ENCODE measurements around the gene XPNPEP2.
A peak's percentile ranks its signal among the peaks of the same experiment; 100 is the strongest.

XPNPEP2 gene

DNA sequence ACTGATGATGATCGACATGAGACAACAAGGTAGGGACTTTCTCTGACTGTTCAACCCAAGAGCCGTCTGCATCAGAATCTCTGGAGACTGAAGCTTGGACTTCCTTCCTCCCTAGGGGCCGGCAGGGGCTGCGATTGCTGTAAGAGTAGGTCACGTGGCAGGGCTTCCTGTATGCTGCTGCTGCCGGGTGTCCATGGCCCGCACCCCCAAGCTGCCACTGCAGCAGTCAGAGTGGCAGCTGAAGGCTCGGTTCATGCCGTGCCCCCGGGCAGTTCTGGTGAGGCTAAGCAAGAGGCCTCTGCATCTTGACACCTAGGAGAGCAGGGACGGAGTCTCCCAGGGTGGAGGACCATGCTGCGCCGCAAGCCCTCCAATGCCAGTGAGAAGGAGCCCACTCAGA, 41.0 kb downstream of the XPNPEP2 start, which contains the start of gene SASH3:
SASH3 (plus strand) TSS at position 203 of the 400 bp plus-strand sequence; CDS start at position 352, 149 bp downstream.
- no peak for DNase-seq (ENCODE audit: low read depth in 2 of 2)

DNA sequence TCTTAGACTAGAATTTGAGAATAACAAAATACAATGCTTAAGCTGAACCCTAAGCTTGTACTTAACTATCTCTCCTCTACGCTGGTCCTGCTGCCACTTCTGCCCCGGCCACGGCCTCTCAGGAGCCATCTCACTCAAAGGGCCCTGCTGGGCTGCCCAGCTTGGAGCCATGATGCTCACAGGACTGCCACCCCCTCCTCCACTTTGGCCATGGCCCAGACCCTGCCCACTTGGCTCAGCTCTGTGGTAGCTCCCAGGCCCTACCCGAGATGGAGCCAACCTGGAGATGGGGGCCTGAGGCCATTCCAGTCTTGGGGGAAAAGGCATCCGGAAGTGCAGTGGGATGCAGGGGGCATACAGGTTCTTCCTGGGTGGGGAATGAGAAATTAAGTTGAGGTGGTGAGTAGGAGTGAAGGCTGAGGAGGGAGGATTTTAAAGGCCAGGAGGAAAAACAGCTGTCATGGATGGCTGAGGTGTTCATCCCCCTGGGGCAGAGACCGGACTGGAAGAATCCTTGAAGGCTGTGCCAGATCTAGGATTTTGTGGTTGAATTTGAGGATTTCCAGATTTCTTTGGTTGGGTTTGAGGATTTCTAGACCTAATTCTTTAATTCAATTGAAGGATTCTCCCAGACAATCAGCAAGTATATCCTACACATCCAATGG, 41.8 kb downstream of the XPNPEP2 start:
- DNase-seq (ENCODE audit: low read depth in 2 of 2), result no peak

DNA sequence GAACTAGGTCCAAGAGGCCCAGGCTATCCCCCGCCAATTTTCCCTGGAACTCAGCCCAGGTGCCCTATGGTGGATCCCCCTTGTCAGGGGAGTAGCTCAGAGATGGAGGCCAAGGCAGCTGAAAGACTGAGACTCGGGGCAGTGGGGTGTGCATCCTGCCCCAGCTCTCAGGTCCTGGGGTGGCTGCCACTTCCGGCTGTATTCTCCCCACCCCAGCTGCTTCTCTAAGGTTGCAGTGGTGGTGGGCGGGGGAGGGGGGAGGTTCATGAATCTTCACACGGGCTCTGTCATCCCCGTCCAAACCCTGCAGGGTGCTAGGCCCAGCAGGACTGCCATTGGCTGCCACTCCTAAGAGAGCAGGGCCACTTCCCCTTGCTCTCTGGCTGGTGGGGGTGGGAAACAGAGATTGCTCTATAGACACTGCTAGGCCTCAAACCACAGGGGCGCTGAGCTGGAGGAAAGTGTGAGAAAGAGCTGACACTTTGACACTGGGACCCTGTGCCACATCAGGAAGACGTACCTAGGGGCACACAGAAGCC, 42.4 kb downstream of the XPNPEP2 start:
- peak; percentile 46 to 56 for DNase-seq (ENCODE audit: low read depth in 2 of 2)

DNA sequence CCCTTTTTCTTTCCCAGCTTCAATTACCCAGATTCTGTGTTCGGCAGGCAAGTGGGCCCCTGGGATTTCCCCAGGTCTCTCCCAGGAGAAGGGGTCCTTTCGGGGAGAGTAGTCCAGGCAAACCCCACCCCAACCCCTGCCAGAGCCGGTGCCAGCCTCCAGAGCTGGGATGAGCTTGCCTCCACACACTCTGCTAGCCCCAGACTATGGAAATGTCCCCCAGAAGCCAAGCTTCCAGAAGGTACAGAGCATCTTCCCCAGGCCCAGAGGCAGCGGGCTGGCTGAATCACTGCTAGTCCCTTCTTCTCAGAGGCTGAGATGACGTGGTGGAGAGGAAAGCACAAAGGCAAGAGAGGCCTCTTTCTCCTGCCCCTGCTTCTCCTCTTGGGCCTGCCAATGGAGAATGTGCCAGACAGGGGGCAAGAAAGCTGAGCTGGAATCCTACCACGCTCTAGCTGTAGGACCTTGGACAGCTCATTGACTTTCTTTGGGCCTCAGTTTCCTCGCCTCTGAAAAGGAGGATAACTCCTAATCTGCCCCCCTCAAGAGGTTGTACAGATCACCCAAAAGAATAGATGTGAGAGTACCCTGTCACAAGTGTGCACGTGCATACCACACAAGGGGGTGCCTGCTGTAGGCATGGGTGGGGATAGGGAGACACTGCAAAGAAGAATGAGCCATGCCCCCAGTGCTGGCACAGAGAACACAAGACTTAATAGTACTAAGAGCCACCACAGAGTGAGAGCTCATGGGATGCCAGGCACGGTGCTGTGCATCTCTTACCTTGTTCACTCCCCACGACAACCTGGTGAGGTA, 43.1 kb downstream of the XPNPEP2 start:
- DNase-seq (ENCODE audit: low read depth in 2 of 2), result no peak

DNA sequence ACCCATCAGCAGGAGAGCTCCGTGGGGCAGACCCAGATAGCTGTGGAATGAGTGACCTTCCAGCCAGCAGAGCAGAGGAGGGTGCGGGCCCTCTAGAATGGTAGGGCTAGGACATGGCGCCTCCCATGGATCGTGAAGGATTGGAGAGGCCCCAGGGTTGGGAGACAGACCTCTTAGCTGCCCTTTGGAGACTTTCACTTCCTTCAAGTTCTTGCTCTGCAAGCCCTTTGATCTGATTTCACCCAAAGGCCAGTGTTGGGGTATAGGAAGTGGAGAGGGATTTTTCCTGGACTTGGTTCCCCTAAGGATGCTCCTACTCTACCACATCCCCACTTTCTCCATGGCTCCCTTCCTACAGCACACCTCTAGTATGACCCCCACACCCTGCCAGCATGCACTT, 43.9 kb downstream of the XPNPEP2 start:
- no peak for DNase-seq (ENCODE audit: low read depth in 2 of 2)

DNA sequence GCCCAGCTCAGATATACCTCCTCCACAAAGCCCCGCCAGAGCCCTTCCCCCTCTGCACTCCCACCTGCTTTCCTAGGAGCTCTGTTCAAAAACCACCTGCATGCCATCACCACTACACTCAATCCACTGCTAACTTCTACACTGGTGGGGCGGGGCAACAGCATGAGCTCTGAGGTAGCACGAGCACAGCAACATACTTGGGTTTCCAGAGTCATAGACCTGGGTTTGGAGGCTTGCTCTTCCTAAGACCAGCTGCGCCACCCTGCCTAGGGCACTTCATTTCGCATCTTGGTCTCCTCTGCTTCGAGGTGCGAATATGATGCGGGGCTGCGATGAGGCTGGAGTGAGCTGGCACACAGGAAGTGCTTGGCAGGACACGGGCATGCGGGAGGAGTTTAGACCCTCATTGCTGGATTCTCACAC, 44.5 kb downstream of the XPNPEP2 start:
- DNase-seq (ENCODE audit: low read depth in 2 of 2), result no peak

DNA sequence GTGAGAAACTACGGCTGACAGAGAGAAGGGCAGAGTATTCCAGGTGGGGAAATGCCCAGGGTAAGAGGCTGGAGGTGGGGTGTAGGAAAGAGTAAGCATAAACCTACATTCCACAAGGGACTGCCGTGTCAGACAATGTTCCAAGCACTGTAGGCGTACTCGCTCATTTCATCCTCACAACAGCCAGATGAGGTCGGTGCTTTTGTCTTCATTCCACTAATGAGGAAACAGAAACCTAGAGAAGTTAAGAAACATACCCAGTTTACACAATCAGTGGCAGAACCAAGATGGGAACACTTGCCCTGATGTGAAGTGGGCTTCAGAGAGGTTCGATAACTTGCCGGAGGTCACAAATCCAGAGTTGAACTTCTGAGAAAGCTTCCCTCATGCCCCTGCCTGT, 45.6 kb downstream of the XPNPEP2 start:
- no peak for DNase-seq (ENCODE audit: low read depth in 2 of 2)

DNA sequence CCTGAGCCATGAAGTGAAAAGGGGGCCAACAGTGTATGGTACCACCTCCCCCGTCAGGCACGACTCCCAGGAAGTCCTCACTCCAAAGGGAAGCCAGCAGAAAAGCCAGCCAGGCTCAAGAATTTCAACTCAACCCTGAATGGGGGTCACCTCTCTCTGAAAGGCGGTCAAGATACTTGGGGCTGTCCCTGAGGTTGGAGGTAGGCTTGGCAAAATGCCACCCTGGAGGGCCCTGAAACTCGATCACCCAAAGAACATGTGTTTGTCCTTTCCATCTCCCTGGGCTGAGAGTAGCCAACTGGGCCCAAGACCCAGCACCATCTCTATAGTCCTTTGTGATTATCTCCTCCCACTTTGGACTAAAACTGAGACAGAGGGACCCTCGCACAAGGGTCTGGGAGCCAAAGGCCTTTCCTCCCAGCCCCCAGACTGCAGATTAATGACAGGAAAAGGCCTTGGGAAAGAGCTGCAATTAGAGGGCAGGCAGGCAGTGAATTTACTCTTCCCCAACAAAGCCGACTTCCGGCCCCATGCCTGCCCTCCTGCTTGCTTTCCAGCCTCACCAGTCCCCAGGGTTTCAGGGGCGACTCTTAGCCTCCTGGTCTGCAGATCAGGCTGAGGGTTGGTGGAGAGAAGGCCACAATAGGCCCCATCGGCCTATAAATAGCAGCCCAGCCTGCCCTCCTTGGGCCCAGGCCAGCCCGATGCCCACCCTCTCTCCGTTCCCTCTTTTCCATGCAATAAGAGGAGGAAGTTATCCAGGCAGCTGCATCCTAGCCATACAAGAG, 46.6 kb downstream of the XPNPEP2 start:
- DNase-seq (ENCODE audit: low read depth in 2 of 2), result no peak

DNA sequence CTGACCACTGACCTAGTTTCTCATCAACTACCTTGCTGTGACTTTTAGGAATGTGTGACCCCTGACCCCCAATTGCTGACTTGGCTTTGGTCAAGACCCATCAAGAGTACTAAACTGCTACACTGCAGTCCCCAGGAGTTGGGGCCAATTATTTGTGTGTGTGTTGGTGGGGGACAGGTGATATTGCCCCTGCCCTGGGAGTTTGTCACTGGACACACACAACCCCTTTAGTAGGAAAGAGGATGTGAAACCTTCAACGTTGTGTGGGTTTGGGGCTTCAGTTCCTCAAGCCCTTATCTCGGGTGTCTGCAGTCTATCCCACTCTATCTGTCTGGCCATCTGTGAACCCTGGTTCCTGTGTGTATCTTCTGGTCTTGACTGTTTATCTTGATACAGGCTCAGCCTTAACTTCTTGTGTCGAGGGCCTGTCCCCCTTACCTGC, 47.5 kb downstream of the XPNPEP2 start:
- DNase-seq (ENCODE audit: low read depth in 2 of 2), result no peak

DNA sequence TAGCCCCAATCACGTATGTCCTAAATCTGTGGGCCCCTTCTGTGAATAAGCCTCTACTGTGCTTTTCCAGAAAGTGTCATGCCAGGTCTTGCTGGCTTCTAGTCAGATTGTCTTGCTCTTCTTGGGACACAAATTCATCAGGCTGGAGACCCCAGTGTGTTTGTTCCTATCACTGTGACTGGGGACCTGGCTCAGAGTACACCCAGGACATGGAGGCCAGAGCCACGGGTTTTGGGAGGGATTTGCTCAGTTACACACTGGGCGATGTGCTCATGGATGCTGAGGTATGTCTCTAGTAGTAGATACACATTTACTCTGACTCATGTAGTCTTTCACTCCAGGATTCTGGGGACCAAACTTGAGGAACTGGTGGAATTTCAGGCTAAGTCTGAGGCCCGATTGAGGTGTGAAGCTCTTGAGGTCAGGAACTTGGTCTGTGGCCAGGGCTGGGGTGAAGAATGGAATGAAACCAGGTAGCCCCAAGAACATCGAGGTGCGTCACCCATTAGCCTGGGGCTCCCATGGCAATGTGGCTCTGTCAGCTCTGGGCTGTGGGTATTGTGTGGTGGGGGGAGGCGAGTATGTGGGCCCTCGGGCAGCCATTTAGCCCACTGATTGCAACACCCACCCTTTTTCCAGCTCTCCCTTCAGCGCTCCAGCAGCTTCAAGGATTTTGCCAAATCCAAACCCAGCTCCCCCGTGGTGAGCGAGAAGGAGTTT, 48.7 kb downstream of the XPNPEP2 start:
- no peak for DNase-seq (ENCODE audit: low read depth in 2 of 2)

DNA sequence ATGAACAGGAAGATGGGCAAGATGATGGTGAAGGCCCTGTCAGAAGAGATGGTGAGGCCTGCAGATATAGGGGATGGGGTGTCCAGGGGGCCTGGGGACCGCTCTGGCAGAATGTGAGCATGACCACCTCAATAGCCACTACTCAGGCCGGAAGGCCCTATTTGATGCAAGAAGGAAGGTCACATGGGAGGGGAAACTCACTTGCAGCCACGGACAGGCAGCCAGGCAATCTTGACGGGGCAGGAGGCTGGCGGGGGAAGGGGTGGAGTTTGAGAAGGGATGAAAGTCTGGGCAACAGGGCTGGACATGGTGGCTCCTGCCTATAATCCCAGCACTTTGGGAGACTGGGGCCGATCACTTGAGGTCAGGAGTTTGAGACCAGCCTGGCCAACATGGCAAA, 49.7 kb downstream of the XPNPEP2 start:
- DNase-seq (ENCODE audit: low read depth in 2 of 2), result no peak

DNA sequence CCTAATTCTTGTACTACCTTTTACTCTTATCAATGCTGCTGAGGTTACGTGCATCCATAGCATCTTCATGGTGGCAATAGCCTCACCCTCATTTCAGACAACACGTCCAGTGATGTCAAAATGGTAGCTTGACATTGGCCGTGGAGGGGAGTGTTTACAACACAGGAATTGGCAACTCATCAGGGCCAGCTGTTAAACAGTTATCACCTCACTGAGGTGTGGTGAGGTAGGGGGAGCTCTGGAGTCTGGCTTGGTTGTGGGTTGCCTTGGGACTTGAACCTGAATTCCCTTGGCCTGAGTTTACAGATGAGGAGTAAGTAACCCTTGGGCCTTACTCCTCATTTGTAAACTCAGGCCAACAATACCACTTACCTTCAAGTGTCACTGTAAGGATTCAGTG, 51.4 kb downstream of the XPNPEP2 start:
- no peak for DNase-seq (ENCODE audit: low read depth in 2 of 2)

DNA sequence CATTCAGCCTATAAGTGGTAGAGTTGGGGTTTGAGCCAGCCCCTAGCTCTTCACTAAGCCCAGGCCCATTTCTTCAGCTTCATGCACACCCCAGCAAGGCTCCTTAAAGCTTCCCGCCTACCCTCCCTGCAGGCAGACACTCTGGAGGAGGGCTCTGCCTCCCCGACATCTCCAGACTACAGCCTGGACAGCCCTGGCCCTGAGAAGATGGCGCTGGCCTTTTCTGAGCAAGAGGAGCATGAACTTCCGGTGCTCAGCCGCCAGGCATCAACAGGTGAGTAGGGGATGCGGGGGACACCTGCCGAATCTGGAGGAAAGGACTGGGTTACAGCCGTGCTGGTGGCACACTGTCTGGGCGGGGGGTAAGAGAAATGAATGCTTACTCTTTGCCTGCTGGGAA, 52.0 kb downstream of the XPNPEP2 start:
- DNase-seq (ENCODE audit: low read depth in 2 of 2), result no peak

DNA sequence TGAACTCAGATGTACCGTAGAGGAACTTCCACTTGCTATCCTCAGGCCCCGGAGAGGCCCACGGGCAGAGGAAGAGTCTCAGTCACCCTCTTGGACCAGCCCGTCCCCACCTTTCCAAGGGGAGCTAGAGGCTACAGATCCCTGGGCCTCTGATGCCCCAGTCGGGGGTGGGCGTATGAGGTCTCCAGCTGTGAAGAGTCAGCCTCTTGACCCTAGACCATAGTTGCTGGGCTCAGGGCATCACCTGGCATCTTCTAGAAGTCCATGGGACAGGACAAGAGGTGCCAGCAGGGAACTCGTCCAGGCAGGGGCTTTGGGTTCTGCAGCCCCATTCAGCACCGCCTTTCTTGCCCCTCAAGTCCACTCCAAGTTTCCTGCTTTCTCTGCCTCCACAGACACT, 52.6 kb downstream of the XPNPEP2 start:
- no peak for DNase-seq (ENCODE audit: low read depth in 2 of 2)

DNA sequence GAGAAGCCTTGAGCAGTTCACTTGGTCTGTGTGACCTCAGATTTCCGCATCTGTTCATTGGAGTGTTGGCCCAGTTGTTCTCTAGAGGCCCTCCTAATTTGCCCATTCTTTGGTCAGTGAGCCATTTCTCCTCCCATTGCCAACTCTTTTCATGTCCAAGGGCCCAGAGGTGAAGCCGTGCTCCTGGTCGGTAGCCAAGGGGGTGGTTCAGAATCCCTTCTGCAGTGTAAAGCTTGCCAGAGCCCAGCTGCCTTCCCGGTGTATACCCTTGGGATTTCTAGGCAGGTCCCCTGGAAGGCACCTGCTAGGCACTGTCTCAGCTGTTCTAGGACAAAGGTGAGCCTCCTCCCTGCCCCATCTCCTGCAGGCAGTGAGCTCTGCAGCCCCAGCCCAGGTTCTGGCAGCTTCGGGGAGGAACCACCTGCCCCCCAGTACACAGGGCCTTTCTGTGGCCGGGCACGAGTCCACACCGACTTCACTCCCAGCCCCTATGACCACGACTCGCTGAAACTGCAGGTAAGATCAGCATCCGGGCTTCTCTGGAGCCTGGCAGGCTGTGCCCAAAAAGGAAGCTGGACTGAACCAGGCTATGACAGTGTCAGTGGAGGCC, 53.3 kb downstream of the XPNPEP2 start:
- no peak for DNase-seq (ENCODE audit: low read depth in 2 of 2)

DNA sequence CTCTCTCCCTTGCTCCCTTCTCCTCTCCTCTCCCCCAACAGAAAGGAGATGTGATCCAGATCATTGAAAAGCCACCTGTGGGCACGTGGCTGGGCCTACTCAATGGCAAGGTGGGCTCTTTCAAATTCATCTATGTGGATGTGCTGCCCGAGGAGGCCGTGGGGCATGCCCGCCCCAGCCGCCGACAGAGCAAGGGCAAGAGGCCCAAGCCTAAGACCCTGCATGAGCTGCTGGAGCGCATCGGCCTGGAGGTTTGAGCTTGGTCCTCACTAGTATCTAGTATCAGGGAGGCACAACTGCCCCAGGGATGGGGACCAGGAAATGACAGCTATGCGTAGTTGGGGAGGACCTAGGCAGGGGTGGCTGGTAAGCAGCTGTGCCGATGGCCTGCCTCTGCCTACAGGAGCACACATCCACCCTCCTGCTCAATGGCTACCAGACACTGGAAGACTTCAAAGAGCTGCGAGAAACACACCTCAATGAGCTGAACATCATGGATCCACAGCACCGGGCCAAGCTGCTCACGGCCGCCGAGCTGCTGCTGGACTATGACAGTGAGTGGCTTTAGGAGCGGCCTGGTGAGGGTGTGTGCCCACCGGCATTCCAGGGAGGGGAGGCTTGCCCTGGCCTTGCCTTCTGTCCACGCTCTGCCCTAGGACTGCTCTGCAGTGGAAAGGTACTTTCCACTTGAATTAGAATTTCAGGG, 54.0 kb downstream of the XPNPEP2 start:
- no peak for DNase-seq (ENCODE audit: low read depth in 2 of 2)

DNA sequence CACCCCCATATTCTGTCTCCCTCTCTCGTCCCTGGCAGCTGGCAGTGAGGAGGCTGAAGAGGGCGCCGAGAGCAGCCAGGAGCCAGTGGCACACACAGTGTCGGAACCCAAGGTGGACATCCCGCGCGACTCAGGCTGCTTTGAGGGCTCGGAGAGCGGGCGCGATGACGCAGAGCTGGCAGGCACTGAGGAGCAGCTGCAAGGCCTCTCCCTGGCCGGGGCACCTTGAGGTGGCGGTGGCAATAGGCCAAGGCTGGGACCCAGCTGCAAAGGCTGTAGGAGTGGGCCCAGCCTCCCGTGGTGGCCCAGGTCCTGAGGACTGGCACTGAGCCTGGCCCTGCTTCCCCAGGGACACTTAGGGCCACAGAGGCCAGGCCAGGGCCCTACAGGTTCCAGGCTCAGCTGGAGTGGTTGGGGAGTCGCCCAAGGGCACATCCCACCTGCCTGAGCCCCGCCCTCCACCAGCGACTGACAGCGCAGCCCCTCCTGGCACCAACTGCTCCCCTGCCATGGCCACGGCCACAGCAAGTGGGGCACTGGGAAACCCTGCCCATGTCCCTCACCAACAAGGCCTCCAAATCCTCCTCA, 54.9 kb downstream of the XPNPEP2 start:
- no peak for DNase-seq (ENCODE audit: low read depth in 2 of 2)

DNA sequence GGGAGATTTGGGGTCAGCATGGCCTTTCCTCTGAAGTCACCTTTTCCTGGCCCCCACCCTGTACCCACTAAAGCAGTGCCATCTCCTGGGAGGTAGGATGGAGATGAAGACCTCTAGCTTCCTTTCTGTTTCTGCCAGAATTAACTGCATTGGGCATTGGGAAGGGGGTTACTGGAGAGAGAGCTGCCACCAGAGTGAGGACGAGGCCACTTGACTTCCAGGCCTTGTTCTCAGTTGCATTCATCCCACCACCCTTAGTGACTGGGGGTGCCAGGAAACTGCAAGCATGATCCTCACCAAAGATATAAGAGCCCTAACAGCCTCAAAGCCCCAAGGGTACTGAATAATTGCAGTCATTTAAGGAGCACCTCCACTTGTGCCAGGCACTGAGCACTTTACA, 56.8 kb downstream of the XPNPEP2 start:
- no peak for DNase-seq (ENCODE audit: low read depth in 2 of 2)

DNA sequence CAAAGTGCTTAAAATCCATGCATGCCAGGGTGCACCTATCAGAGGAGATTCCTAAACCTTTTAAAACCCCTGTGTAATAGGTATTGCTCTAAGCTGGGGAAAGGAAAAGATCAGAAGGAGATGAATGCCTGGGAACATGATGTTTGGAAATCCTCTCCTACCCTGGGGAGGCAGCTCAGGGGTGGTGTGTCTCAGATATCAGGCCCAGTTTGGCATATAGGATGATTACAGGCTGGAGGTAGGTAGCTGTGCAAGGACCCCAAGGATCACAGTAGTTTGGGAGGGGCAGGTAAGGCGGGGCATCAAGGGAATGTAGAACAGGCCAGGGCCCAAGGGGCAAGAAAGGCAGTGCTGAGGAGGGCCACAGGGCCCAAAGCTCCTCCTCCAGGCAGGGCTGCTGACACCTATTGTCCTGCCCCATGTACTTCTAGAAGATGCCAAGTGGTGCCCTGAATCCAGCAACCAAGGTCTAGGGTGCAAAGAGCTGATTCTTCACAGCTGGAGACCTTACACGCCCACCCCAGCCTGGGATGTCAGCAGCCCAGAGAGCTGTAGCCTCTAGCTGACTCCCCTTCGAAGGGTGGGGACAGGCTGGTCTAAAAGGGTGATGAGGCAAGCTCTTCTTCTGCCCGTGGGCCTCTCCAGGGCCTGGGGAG, 58.6 kb downstream of the XPNPEP2 start:
- DNase-seq (ENCODE audit: low read depth in 2 of 2), result no peak

DNA sequence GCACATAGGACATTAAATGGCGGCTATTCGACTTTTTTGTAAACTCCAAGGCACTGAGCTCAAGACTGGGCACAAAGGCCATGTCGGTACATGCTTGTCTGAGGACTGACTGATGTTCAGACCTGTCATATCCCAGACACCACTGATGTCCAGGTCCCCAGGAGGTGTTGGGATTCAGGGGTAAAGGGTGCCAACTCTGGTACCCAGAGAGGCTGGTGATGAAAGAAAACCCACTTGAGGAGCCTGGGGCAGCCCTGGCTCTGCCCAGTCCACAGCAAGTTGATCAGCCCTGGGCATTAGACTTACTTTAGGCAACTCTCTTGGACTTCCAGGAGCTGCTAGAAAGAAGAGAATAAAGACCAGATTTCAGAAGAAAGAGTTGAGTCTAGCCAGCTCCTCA, 59.7 kb downstream of the XPNPEP2 start:
- DNase-seq (ENCODE audit: low read depth in 2 of 2), result no peak

Data from stimulated activated CD8-positive, alpha-beta memory T cell treated with anti-CD3 and anti-CD28 coated beads, Interleukin-7, amount 100 ng/mL, for 1 hour (primary cell).